ENCODE measurements around the gene YOD1.

YOD1 gene

DNA sequence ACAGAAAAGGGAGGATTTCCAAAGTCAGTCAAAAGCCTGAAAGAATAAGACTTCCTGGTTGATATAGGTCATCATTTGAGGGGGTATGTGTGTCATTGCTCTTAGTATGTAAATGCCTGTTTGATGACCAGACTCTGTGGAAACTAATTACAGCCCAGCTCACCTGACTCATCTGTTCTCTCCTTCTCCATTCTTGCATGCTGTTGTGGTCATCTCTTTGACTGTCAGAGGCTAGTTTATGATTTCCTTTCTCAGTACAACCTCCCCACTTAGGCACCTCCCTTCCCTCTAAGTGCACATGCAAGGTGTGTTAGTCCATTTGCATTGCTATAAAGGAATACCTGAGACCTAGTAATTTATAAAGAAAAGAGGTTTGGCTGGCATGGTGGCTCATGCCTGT is 16.0 kb downstream of the YOD1 start:
- Mint-ChIP-seq H3K4me1 (peaks cover 15% of the 10 kb centered on the region), H3K36me3 (ENCODE audit: low read depth) (no peaks in the 10 kb centered on the region), H3K9me3 (no peaks in the 10 kb centered on the region), H3K27ac (no peak overlapping the region), H3K4me3 (no peak overlapping the region), H3K27me3 (ENCODE audit: low read depth, poor library complexity) (peaks cover 39% of the 10 kb centered on the region)
- DNase-seq: no peak
- no peak for TF ChIP-seq CTCF (IDR thresholded peaks at IDR 0.05)

DNA sequence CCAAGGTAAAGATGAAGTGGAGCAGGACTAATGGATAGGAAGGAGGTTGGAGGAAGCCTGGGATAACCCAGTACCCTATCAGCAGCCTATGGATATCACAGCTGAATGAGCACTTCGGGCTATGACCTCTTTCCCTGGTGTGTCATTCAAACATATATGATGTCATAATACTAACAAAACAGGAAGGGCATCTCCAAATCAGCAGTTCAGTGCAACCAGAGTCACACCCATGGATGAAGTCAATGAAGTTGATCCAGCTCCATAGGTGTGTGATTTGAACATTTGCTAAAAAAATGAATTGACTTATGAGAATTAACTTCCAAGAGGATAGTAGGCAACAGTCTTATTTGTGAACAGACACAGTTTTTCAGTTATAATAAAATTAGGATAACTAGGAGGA is 16.8 kb downstream of the YOD1 start:
- no peak for TF ChIP-seq CTCF (IDR thresholded peaks at IDR 0.05)
- no peak overlapping the region for H3K27ac Mint-ChIP-seq
- no peak for DNase-seq
- H3K4me1 Mint-ChIP-seq: peaks cover 15% of the 10 kb centered on the region
- no peaks in the 10 kb centered on the region for H3K36me3 Mint-ChIP-seq (ENCODE audit: low read depth)
- no peak overlapping the region for H3K4me3 Mint-ChIP-seq
- no peaks in the 10 kb centered on the region for H3K9me3 Mint-ChIP-seq
- H3K27me3 Mint-ChIP-seq (ENCODE audit: low read depth, poor library complexity): peaks cover 47% of the 10 kb centered on the region

DNA sequence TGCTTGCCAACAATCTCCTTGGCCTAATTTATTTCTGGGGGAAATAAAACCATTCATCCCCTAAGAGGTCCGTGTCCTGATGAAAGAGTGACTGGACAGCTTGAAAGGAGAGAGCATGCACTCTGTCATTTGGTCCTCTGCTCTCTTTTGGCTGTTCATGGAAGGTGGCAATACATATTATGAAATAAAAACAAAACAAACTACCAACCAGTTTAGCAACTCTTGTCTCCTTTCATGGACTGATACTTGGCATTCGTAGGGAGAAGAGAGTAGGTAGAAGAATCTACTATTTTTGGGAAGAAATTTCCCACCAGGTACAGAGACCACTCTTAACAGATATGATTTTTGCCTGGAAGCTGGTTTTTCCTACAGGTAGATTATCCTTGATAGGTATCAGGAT is 17.7 kb downstream of the YOD1 start:
- Mint-ChIP-seq H3K4me1 (peaks cover 15% of the 10 kb centered on the region), H3K27me3 (ENCODE audit: low read depth, poor library complexity) (peaks cover 55% of the 10 kb centered on the region), H3K36me3 (ENCODE audit: low read depth) (no peaks in the 10 kb centered on the region), H3K27ac (no peak overlapping the region), H3K4me3 (no peak overlapping the region), H3K9me3 (no peaks in the 10 kb centered on the region)
- no peak for DNase-seq
- no peak for TF ChIP-seq CTCF (IDR thresholded peaks at IDR 0.05)

- Mint-ChIP-seq H3K9me3 (no peaks in the 10 kb centered on the region), H3K4me3 (no peak within 1 kb of the TSS), H3K36me3 (ENCODE audit: low read depth) (no peaks in the 10 kb centered on the region), H3K27ac (no peak within 1 kb of the TSS), H3K4me1 (peaks cover 15% of the 10 kb centered on the region), H3K27me3 (ENCODE audit: low read depth, poor library complexity) (peaks cover 59% of the 10 kb centered on the region)
- no peak for TF ChIP-seq CTCF (IDR thresholded peaks at IDR 0.05)
- DNase-seq: no peak
Observed at GRCh38 chr1:207032528-207033017, 18.4 kb downstream of the YOD1 start, which contains the start of gene C1orf116. Gene C1orf116 (minus strand): TSS chr1:207032756. CDS start chr1:207027598, 5,158 bp downstream.

DNA sequence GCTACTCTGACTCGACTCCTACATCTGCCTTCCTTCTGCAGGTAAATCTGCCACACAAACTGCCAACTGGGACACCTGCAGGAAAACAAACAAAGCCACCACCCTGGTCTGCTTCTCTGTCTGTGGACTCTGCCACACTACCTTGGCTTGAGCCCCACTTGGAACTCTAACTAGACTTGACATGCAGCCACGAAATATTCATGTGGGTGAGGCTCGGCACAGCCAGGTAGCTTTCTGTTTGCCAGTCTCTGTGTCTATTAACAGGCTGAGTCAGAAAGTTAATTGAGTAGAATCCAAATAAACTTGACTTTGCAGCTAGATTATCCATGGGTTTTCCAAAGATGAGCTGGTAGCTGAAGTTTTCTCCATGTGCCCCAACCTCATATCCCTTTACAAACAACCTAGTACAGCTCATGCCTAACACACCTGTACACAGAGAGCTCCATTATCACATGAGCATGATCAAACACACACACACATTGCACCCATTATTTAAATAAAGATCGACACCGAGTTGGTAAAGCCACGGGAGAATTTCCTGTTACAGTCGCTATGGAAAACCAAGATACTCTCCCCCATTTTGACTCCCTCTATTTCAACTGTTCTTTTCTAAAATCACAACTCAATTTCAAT is 19.3 kb downstream of the YOD1 start:
- Mint-ChIP-seq H3K4me3 (no peak overlapping the region), H3K36me3 (ENCODE audit: low read depth) (no peaks in the 10 kb centered on the region), H3K27me3 (ENCODE audit: low read depth, poor library complexity) (peaks cover 62% of the 10 kb centered on the region)

More for the DNA sequence above, 19.3 kb downstream of the YOD1 start:
- TF ChIP-seq CTCF (IDR thresholded peaks at IDR 0.05): no peak
- no peaks in the 10 kb centered on the region for H3K9me3 Mint-ChIP-seq
- no peak overlapping the region for H3K27ac Mint-ChIP-seq
- H3K4me1 Mint-ChIP-seq: peaks cover 22% of the 10 kb centered on the region
- DNase-seq: no peak
